ENCODE measurements around the gene CD82.
A peak's percentile ranks its signal among the peaks of the same experiment; 100 is the strongest.
"Not testable (repeated sequence)": the region's sequence is repeated elsewhere in the genome, so short reads cannot be mapped to it uniquely, and the experiment has no call there.

The CD82 gene

DNA sequence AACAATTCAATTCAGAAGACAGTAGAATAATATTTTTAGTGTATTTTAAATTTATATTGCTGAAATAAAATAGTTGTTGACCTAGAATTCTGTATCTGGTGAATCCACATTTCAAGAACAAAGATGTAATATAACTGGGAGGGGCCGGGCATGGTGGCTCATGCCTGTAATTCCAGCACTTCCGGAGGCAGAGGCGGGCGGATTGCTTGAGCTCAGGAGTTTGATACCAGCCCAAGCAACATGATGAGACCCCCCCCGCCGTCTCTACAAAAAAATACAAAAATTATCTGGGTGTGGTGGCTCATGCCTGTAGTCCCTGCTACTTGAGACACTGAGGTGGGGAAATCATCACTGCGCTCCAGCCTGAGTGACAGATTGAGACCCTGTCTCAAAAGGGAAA lies 72.6 kb downstream of the CD82 start:
- DNase-seq, result no peak

DNA sequence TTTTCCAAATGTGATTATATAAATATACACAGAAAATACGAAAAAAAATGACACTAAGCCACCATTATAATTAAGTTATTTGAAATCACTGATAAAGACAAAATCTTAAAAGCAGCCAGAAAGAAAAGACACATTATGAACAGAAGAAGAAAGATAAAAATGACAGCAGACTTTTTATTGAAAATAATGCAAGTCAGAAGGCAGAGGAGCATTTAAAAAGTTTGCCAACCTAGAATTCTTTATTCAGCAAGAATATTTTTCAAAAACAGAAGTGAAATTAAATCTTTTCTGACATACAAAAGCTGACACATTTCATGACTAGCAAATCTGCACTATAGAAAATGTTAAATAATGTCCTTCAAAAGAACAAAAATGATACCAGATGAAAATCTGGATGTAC lies 77.8 kb downstream of the CD82 start:
- DNase-seq, result no peak

DNA sequence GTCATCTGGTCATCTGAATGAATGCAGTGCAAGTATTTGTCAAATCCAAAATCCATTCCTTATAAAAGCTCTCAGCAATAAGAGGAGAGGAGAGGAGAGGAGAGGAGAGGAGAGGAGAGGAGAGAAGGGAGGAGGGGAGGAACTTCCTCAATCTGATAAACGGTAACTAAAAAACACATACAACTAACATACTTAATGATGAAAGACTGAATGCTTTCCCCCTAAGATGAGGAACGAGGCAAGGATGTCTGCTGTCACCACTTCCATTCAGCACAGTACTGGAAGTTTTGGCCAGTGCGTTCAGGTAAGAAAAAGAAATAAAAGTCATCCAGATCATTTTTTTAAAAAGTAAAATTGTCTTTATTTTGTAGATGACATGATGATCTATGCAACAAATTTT lies 80.4 kb downstream of the CD82 start:
- no peak for DNase-seq

DNA sequence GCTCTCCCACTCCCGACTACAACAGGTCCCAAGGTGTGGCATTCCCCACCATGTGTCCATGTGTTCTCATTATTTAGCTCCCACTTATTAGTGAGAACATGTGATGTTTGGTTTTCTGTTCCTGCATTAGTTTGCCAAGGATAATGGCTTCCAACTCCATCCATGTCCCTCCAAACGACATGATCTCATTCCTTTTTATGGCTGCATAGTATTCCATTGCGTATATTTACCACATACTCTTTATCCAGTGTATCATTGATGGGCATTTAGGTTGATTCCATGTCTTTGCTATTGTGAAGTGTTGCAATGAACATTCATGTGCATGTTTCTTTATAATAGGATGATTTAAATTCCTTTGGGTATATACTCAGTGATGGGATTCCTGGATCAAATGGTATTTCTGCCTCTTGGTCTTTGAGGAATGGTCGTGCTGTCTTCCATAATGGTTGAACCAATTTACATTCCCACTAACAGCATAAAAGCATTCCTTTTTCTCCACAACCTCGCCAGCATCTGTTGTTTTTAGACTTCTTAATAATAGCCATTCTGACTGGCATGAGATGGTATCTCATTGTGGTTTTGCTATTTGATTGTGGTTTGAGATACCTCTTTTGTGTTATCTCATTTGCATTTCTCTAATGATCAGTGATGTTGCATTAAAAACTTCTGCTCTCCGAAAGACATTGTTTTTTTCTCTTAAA lies 81.9 kb downstream of the CD82 start:
- DNase-seq, result not testable (repeated sequence)

DNA sequence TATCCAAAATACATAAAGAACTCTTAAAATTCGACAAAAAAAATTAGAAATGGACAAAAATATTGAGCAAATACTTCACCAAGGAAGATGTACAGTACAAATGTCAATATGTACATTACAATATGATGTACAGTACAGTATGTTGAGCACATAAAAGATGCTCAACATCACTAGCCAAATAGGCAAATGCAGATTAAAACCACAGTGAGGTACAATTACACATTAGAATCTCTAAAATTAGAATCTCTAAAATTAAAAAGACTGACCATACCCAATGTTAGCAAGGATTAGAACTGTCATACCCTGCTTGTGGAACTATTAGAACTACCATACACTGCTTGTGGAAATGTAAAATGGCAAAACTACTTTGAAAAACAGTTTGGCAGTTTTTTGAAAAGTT lies 82.6 kb downstream of the CD82 start:
- no peak for DNase-seq

DNA sequence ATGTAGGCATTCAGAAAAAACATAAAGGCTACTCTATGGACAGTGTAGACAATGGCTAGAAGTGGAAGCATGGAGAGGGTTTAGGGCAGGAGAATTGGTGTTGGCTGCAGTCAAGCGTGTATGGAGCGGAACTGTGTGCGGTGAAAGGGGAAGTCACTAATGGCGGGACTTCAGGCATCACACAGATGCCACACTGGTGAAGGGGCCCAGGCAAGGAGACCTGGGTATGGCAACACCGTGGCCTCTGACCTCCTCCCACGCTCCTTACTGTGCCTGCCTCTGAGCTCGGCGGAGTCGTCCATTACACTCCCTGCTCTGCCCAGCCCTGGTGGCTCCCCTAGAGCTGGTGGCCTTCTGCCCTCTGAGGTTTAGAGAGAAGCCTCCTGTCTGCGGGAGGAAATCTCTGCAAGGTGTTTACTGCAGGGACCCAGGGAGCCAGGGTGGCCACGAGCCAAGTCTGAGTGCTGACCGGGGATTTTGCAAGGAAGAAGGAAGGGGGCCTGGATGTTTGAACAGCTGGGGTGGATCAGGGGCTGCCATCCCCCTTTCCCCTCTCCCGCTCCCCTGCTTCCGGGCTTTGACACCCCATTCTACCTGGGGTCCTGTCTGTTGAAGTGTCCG lies 86.2 kb downstream of the CD82 start:
- DNase-seq, result no peak

DNA sequence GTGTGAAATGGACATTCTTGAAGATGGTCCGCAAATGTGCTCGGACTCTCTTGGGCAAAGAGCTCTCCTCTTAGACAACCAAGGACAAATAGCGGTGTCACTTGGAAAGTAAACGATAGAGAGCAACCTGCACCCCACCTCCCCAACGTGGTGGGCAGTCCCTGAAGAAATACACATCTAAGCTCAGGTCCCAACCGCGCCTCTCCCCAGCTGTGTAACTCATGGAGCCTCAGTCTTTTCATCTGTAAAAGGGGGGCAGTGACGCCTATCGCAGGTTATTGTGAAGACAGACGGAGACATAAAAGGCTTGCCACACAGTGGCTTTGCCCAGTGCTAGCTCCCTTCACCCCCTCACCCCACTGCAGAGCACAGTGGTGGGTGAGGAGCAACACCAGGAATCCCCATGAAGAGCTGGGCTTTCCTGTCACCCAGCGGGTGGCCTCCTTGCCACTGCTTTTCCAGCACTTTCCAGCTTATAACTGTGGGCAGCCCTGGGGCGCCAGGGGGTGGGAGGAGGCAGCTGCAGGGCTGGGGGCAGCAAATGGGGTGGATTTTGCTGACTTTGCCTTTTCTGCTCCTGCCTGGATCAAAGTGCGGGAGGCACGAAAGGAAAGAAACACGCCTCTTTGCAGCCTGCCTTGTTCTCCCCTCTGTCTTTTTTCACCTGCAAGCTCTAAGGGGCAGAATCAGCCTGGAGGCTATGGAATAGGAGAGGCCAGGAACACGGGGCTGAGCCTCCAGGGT lies 87.6 kb downstream of the CD82 start:
- DNase-seq, result no peak

DNA sequence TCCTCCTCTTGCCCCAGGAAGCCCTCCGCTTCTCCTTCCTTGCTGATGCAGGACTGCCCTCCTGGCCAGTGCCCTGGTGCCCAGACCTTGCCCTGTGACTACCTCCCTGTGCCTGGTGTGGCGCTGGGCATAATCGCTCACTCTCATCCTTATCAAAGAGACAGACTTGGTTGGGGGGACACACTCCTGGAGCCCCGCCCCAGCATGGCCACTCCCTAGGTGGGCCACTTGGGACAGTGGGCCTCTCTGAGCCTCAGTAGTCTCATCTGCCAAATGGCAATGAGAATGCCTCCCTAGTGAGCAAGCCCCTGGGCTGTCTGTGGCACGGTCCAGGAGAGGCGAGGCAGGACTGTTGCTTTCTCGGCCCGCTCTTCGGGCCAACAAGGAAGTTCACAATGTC lies 88.6 kb downstream of the CD82 start:
- DNase-seq, result no peak

DNA sequence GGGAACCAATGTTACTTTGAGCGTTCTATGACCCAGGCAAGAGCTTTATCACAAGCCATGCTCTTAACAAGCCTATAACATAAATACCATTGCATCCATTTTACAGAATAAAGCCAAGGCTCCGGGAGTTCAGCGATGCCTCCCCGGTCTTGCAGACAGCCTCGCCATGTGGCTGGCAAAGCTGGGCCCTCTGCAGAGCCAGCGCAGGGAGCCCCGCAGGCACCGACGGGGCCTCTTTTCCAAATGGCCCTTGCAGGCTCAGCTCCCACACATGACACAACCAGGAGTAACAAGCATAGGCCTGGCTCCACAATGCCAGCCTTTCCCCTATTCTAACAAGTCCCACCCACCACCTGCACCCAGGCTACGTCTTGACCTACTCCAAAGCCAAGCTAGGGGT lies 89.1 kb downstream of the CD82 start:
- no peak for DNase-seq

DNA sequence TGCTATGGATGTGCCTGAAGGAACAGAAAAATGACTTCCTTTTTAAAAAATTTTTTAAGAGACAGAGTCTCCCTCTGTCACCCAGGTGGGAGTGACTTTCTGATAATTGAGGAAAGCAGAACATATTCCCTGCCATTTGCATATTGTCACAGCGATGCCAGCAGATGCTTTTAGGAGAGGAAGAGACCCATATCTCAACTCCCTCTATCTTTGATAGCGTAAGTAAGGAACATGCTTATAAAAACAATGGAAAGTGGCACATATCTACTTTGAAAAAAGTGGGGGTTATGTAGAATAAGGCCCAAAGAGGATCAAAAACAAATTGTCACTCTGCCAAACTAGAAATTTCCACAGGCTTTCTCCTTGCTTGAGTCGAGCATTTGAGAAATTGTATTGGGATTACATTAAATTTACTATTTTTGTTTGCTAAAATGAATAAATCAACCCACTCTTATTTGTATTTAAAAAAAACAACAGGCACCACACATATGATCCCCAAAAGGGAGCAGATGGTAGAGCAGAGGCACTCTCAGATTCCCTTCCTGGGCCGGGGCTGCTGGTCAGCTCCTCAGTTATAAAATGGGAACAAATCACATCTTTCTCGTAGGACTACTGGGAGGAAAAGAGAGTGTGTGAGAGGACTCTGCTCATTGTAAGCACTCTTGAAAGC lies 92.5 kb downstream of the CD82 start:
- DNase-seq, result no peak

DNA sequence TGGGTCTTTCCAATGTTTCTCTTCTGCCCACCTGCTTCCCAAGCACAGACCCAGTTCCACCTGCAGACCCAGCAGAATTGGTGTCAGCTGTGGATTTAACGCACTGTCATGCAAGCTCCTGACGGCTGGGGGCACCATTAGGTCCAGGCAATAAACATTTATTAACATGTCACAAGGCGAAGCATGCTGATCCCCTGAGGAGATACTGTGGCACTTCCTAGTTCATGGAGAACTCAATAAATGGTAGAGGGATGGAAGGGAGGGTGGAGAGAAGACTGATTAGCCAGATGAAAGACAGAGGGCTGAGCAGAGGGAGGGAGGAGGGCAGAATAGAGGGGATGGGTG lies 93.0 kb downstream of the CD82 start:
- DNase-seq, result peak; percentile 6

DNA sequence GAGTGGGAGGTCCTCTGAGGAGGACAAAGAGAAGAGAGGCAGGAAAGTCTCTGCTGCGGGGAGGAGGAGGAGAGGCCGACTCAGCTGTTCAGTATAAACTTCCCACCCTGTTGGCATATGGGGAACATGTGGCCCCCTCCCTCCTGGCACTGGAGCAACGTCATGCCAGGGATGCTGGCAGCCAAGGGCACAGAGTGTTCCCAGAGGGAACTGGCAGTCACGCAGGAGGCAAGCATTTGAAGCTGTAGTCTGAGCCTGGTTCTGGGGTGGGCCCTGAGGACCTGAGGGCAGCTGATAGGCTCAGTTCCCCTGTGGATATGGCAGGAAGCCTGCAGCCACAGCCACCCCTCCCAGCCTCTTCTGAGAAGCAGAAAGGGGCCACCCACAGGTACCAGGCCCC lies 94.2 kb downstream of the CD82 start:
- DNase-seq, result no peak

DNA sequence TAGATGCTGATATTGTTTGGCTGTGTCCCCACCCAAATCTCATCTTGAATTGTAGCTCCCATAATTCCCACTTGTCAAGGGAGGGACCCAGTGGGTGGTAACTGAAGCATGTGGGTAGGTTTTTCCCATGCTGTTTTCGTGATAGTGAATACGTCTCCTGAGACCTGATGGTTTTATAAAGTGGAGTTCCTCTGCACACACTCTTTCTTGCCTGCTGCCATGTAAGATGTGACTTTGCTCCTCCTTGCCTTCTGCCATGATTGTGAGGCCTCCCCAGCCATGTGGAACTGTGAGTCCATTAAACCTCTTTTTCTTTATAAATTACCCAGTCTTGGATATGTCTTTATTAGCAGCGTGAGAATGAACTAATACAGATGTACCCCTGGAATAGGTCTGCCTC lies 95.1 kb downstream of the CD82 start:
- DNase-seq, result not testable (repeated sequence)

DNA sequence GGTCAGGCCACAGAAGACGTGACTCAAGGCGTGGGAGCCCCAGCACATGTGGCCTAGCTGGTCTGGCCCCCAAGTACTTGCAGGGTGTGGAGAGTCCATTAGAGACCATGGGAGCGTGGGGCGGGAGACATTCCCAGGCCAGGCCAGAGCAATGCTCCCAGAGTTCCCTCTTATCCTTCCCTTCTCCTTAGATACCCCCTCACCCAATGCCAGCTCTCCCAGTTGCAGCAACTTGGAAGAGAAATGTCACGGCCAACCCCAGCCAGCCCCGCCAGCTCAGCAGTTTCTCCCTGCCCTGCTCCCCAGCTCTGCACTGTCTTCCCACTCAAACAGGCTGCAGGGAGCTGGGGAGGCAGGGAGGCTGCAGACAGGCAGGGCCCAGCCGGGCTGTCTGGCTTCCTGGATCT lies 95.9 kb downstream of the CD82 start:
- no peak for DNase-seq

All from activated CD4-positive, alpha-beta T cell treated with anti-CD3 and anti-CD28 coated beads, Interleukin-2, Interleukin-6, amounts not matched to agents 100 ng/mL and 50 ng/mL, durations not matched to agents 16 hours and 8 hours (primary cell).